Heart left ventricle (tissue), 16 donors: ENCODE measurements around the gene NACAD. TPM values are rescaled to one million over a fixed set of nuclear protein-coding genes. Genes with fewer than 3 reads are reported as not detected.

ENCODE experiments used
- ATAC-seq, 4 donors: fragments of 200-7000 bp; cut with Tn5 transposase; one replicate each; pipeline ENCODE4 v1.9.1; 2020 to 2022; ENCODE audit warnings: moderate library complexity in 4 of 4, mild to moderate bottlenecking in 3 of 4, moderate number of reproducible peaks in 1 of 4
- DNase-seq, 5 donors: peaks; one replicate each; pipeline ENCODE4 v3.0.0-alpha.2; 2020
- H3K27ac ChIP-seq, 12 donors: fragments of 200-600 bp; sonication (generic) in 4 of 12; one replicate each; pipeline versions ENCODE4 v1.5.0 to v1.8.0; 2016 to 2022; ENCODE audit warnings: mild to moderate bottlenecking in 2 of 12
- H3K27me3 ChIP-seq, 9 donors: fragments of 200-600 bp; sonication (generic) in 2 of 9; one replicate each; pipeline versions ENCODE4 v1.5.1 to v1.8.0; 2016 to 2022; ENCODE audit warnings: mild to moderate bottlenecking in 3 of 9
- H3K36me3 ChIP-seq, 9 donors: fragments of 200-600 bp; sonication (generic) in 2 of 9; one replicate each; pipeline versions ENCODE4 v1.5.0 to v1.8.0; 2018 to 2022; ENCODE audit warnings: mild to moderate bottlenecking in 2 of 9
- H3K4me1 ChIP-seq, 12 donors: fragments of 200-600 bp; sonication (generic) in 4 of 12; one replicate each; pipeline versions ENCODE4 v1.5.0 to v1.8.0; 2016 to 2022; ENCODE audit warnings: mild to moderate bottlenecking in 3 of 12
- H3K4me3 ChIP-seq, 12 donors: fragments of 200-600 bp; sonication (generic) in 4 of 12; one replicate each; pipeline versions ENCODE4 v1.5.0 to v1.8.0; 2017 to 2022; ENCODE audit warnings: mild to moderate bottlenecking in 9 of 12, moderate library complexity in 4 of 12
- H3K9me3 ChIP-seq, 12 donors: fragments of 200-600 bp; sonication (generic) in 4 of 12; one replicate each; pipeline versions ENCODE4 v1.5.0 to v1.8.0; 2016 to 2022; ENCODE audit warnings: mild to moderate bottlenecking in 1 of 12
- CTCF ChIP-seq, 12 donors: fragments of 200-600 bp; sonication (generic) in 4 of 12; IDR thresholded peaks; one replicate each; pipeline versions ENCODE4 v1.5.0 to v1.8.0; 2018 to 2022; ENCODE audit warnings: antibody characterized with exemption in 12 of 12, mild to moderate bottlenecking in 5 of 12
- POLR2A ChIP-seq, 2 donors: fragments of 450-650 bp; IDR thresholded peaks; one replicate each; pipeline ENCODE4 v1.6.1; 2017; ENCODE audit warnings: antibody characterized with exemption in 2 of 2, mild to moderate bottlenecking in 2 of 2, moderate library complexity in 2 of 2
- WGBS, 4 donors: extraction: QIAGEN DNeasy Blood & Tissue Kit in 2 of 4; methylation state at CpG; one replicate each; pipeline versions ENCODE4 v1.1.5 to v1.1.7; 2013 to 2018; 5-methylcytosine and 5-hydroxymethylcytosine counted together
- intact Hi-C, 10 donors: fragments of 100-400 bp; cut with DNase I; formaldehyde crosslinking; loops; one replicate each; pipeline versions ENCODE4 v1.11.1 to v1.14.2; 2022
- polyA plus RNA-seq, 2 donors: library from polyadenylated mRNA; stranded (reverse); fragments of 200-250 nt; gene quantifications; one replicate each; pipeline ENCODE4 v1.2.3, GENCODE V29; 2013
- total RNA-seq, 9 donors: library from RNA; depleted of rRNA in 2 of 9; stranded (reverse); fragments of >200 nt in 2 of 9; fragmentation: NEBNext Ultra II Directional in 3 of 9; extraction: Animal tissue kit (Norgen Biotek cat#: 25700) in 3 of 9; gene quantifications; one replicate each; pipeline versions ENCODE4 v1.1.0 to v1.2.4, GENCODE V29; 2016 to 2023
- donor health status: ischemic (EF 13 %, LVEDD 7.1; RV severe dilation, severe dysfunction).
- donor health status: healthy with polysubstance abuse.
- donor health status: DM: no; HTN: yes; CAD: no.
- donor health status: DM: no; HTN: no; CAD: no.
- donor health status: ischemic (EF 25% LVEDD 6.9; RV normal size, moderate dysfunction).
- donor health status: ischemic (EF 25% LVEDD 5.7; RV mildly dilated, moderate dysfunction).
- donor health status: healthy.
- donor health status: DM: yes; HTN: yes; CAD: no.
- donor health status: ischemic (EF 35%, LVEDD 5.7; RV mildly dilated, moderate dysfunction).
- donor health status: nonischemic (EF 11% LVEDD 7.7; RV severe dilation, severe dysfunction).
- donor health status: DM: yes; HTN: yes; CAD: no.
- donor health status: PGD.
- donor health status: ischemic (EF 29% LVEDD 5.4; RV normal size, mild dysfunction).
- donor health status: nonischemic (EF 23%, LVEDD 6.1; RV moderate dilation, normal function).

Gene NACAD
- total and polyA plus RNA-seq, 11 donors: 1.9 to 16.3 (median 5.3) TPM

GRCh38 chr7:45133352-45133751 lies 44.6 kb upstream of the NACAD start:
- no peak overlapping the region for H3K4me3 ChIP-seq
- no peak for ATAC-seq
- H3K9me3 ChIP-seq: no peaks in the 10 kb centered on the region
- DNase-seq: no peak
- no peak for TF ChIP-seq POLR2A (IDR thresholded peaks at IDR 0.05)
- no peak for TF ChIP-seq CTCF (IDR thresholded peaks at IDR 0.05)
- H3K36me3 ChIP-seq: no peaks in the 10 kb centered on the region
- no peak overlapping the region for H3K27ac ChIP-seq
- intact Hi-C loops: loop anchor here in 3 of 10 donors (2.0 to 10.0 kb wide), 4 partner anchors 161 to 549 kb away; partner anchors contain the start of gene TMED4 (in 2 of the 3)
- peaks cover 0 to 3% (median 0%) of the 10 kb centered on the region in 12 donors for H3K4me1 ChIP-seq
- WGBS, 4 donors: 90 to 98% (median 94%) methylated on average over 4 of the region's 4 CpGs
- no peaks in the 10 kb centered on the region for H3K27me3 ChIP-seq

- no peak for ATAC-seq
- Histone ChIP-seq H3K4me3 (no peak overlapping the region), H3K4me1 (peaks cover 0 to 3% (median 0%) of the 10 kb centered on the region in 12 donors), H3K27me3 (no peaks in the 10 kb centered on the region), H3K9me3 (no peaks in the 10 kb centered on the region), H3K27ac (no peak overlapping the region), H3K36me3 (no peaks in the 10 kb centered on the region)
- intact Hi-C loops: loop anchor here in 3 of 10 donors (2.0 to 10.0 kb wide), 4 partner anchors 160 to 548 kb away; partner anchors contain the start of gene TMED4 (in 2 of the 3)
- WGBS, 4 donors: 84 to 90% (median 84%) methylated on average over 8 of the region's 8 CpGs
- DNase-seq: no peak
- TF ChIP-seq CTCF (IDR thresholded peaks at IDR 0.05): no peak
Measured at GRCh38 chr7:45132708-45133320, 44.0 kb upstream of the NACAD start.

- Histone ChIP-seq H3K27me3 (no peaks in the 10 kb centered on the region), H3K4me3 (no peak overlapping the region), H3K27ac (no peak overlapping the region), H3K4me1 (peaks cover 0 to 3% (median 0%) of the 10 kb centered on the region in 12 donors), H3K36me3 (no peaks in the 10 kb centered on the region), H3K9me3 (no peaks in the 10 kb centered on the region)
- ATAC-seq (no peak), DNase-seq (no peak)
- intact Hi-C loops: loop anchor here in 3 of 10 donors (2.0 to 10.0 kb wide), 4 partner anchors 159 to 547 kb away; partner anchors contain the start of gene TMED4 (in 2 of the 3)
- 74 to 81% (median 75%) methylated on average over 4 of the region's 4 CpGs for WGBS, 4 donors
- TF ChIP-seq POLR2A (IDR thresholded peaks at IDR 0.05) (no peak), CTCF (IDR thresholded peaks at IDR 0.05) (no peak)
Measured at GRCh38 chr7:45131891-45132290, 43.1 kb upstream of the NACAD start.

GRCh38 chr7:45130910-45131309 lies 42.1 kb upstream of the NACAD start:
- Histone ChIP-seq H3K9me3 (no peaks in the 10 kb centered on the region), H3K27ac (no peak overlapping the region), H3K4me3 (no peak overlapping the region), H3K4me1 (peaks cover 0 to 2% (median 0%) of the 10 kb centered on the region in 12 donors), H3K36me3 (no peaks in the 10 kb centered on the region), H3K27me3 (no peaks in the 10 kb centered on the region)
- WGBS, 4 donors: 85 to 90% (median 89%) methylated on average over 9 of the region's 9 CpGs
- DNase-seq (no peak), ATAC-seq (no peak)
- intact Hi-C loops: loop anchor here in 2 of 10 donors (5.0 to 10.0 kb wide), 3 partner anchors 159 to 546 kb away; partner anchors contain the start of gene TMED4 (in 2 of the 2)
- TF ChIP-seq CTCF (IDR thresholded peaks at IDR 0.05) (no peak), POLR2A (IDR thresholded peaks at IDR 0.05) (no peak)
